Endothelial cell of umbilical vein (primary cell): ENCODE data around the gene YPEL5. TPM values are rescaled to one million over a fixed set of nuclear protein-coding genes. Genes with fewer than 3 reads are reported as not detected.

Source experiments
- BruUV-seq: library from RNA; stranded (reverse); fragments of 400-500 nt; replicated peaks from 2 replicates; lab custom pipeline; 2021; lab: Mats Ljungman, UMichigan
- CTCF ChIA-PET: fragments of 300-600, 350-600 bp; sonication (Branson Sonifier 250); formaldehyde crosslinking; loops from one replicate; lab custom pipeline; 2021; ENCODE audit warnings: antibody characterized with exemption, inconsistent platforms; lab: Charles Lee
- POLR2A ChIA-PET: fragments of 300-600, 350-600 bp; sonication (Branson Sonifier 250); formaldehyde crosslinking; loops from one replicate; lab custom pipeline; 2021; ENCODE audit warnings: antibody characterized with exemption, inconsistent platforms; lab: Charles Lee
- DNase-seq: peaks from one replicate; pipeline ENCODE4 v3.0.0-alpha.2; 2011; ENCODE audit warnings: low read depth, low spot score
- FAIRE-seq: peaks from 2 replicates; lab custom pipeline; 2011; peaks lifted over from hg19 to GRCh38; lab: Jason Lieb, UNC
- H2AFZ ChIP-seq: 2 replicates; pipeline ENCODE4 v1.6.0; 2012; ENCODE audit warnings: low read depth, low read length, control low read depth, inconsistent platforms
- H3K27ac ChIP-seq: 2 replicates; pipeline ENCODE4 v1.5.1; 2011; ENCODE audit warnings: low read depth, mild to moderate bottlenecking, control low read depth, low read length, moderate library complexity; ENCODE audit not compliant: insufficient read depth
- H3K27me3 ChIP-seq, 2 experiments: 2 replicates each; pipeline versions ENCODE4 v1.6.0 to v1.6.1; 2011; ENCODE audit warnings: low read length in 2 of 2, mixed read lengths in 1 of 2; ENCODE audit not compliant: control insufficient read depth in 2 of 2, insufficient read depth in 2 of 2
- H3K36me3 ChIP-seq, 2 experiments: 2 replicates in 1 of 2; 3 replicates in 1 of 2; pipeline ENCODE4 v1.5.1; 2011; ENCODE audit warnings: low read length in 2 of 2, mild to moderate bottlenecking in 1 of 2, moderate library complexity in 1 of 2; ENCODE audit not compliant: control insufficient read depth in 2 of 2, insufficient read depth in 2 of 2; ENCODE audit errors: extremely low read depth in 1 of 2
- H3K4me1 ChIP-seq: 3 replicates; pipeline ENCODE4 v1.5.1; 2011; ENCODE audit warnings: mild to moderate bottlenecking, low read length; ENCODE audit not compliant: control insufficient read depth, insufficient read depth; ENCODE audit errors: extremely low read depth
- H3K4me2 ChIP-seq: 2 replicates; pipeline ENCODE4 v1.6.1; 2011; ENCODE audit warnings: low read length, control low read depth, mixed read lengths; ENCODE audit not compliant: insufficient read depth
- H3K4me3 ChIP-seq, 3 experiments: fragments of 200-600 bp in 1 of 3; sonication (generic), shearing (Covaris generic) in 1 of 3; replicated peaks in 1 of 3; 2 replicates each; pipeline ENCODE4 v1.5.1; 2011 to 2016; ENCODE audit warnings: control low read depth in 3 of 3, low read length in 3 of 3, mild to moderate bottlenecking in 2 of 3, inconsistent platforms in 1 of 3, low read depth in 1 of 3, moderate library complexity in 1 of 3; ENCODE audit not compliant: insufficient read depth in 1 of 3
- H3K79me2 ChIP-seq: 2 replicates; pipeline ENCODE4 v1.6.0; 2012; ENCODE audit warnings: low read length, inconsistent platforms; ENCODE audit not compliant: control insufficient read depth, insufficient read depth
- H3K9ac ChIP-seq: replicated peaks from 2 replicates; pipeline ENCODE3; 2011; ENCODE audit warnings: low read length, control low read depth; ENCODE audit not compliant: insufficient read depth; ENCODE audit errors: extremely low read depth
- H3K9me1 ChIP-seq: replicated peaks from 3 replicates; pipeline ENCODE4 v1.6.0; 2011; ENCODE audit warnings: mild to moderate bottlenecking, low read length; ENCODE audit not compliant: control insufficient read depth, insufficient read depth; ENCODE audit errors: extremely low read depth
- H3K9me3 ChIP-seq: replicated peaks from 2 replicates; pipeline ENCODE4 v1.5.1; 2012; ENCODE audit warnings: low read length, inconsistent platforms; ENCODE audit not compliant: control insufficient read depth, insufficient read depth
- H4K20me1 ChIP-seq: replicated peaks from 2 replicates; pipeline ENCODE3; 2011; ENCODE audit warnings: mild to moderate bottlenecking, low read length; ENCODE audit not compliant: control insufficient read depth, insufficient read depth; ENCODE audit errors: extremely low read depth
- FOS ChIP-seq: IDR thresholded peaks from 2 replicates; pipeline ENCODE4 v1.6.1; 2011; ENCODE audit warnings: mild to moderate bottlenecking, low read length, moderate library complexity, borderline replicate concordance; ENCODE audit not compliant: insufficient read depth
- GATA2 ChIP-seq: IDR thresholded peaks from 2 replicates; pipeline ENCODE4 v1.7.0; 2011; ENCODE audit warnings: low read depth, mild to moderate bottlenecking, moderate library complexity, mixed read lengths, low read length; ENCODE audit not compliant: insufficient read length, insufficient read depth
- JUN ChIP-seq: IDR thresholded peaks from 2 replicates; pipeline ENCODE4 v1.6.1; 2011; ENCODE audit warnings: borderline replicate concordance, low read depth; ENCODE audit not compliant: insufficient read length, insufficient read depth
- MAX ChIP-seq: IDR thresholded peaks from 2 replicates; pipeline ENCODE4 v1.6.1; 2011; ENCODE audit not compliant: insufficient read depth, insufficient read length
- MYC ChIP-seq: IDR thresholded peaks from one replicate; pipeline ENCODE4 v1.6.1; 2011; ENCODE audit warnings: mild to moderate bottlenecking, low read depth, low read length
- POLR2A ChIP-seq: IDR thresholded peaks from 2 replicates; pipeline ENCODE4 v1.6.1; 2012; ENCODE audit warnings: low read depth, mild to moderate bottlenecking, control low read depth, low read length
- dilution Hi-C: fragments of 300-500 bp; cut with MboI; formaldehyde crosslinking; loops from one replicate; pipeline ENCODE4 v1.15.0; 2019; ENCODE audit warnings: low sequenced_read_pairs; ENCODE audit not compliant: extremely low pct_ligation_motif_present
- intact Hi-C: fragments of 100-400 bp; cut with micrococcal nuclease; formaldehyde crosslinking; loops from one replicate; pipeline ENCODE4 v1.10.0; 2022
- polyA plus RNA-seq, 4 experiments: library from polyadenylated mRNA; depleted of rRNA in 3 of 4; stranded (reverse) in 3 of 4; unstranded in 1 of 4; fragments of >200 nt; gene quantifications; 2 replicates each; pipeline versions ENCODE4 v1.2.1 to v1.2.3, GENCODE V29; 2011 to 2012; ENCODE audit warnings: missing spikeins in 1 of 4
- small RNA-seq: library from RNA; depleted of rRNA; stranded (forward); fragments of <200 nt; gene quantifications from one replicate; pipeline ENCODE3, GENCODE V24; 2012; ENCODE audit warnings: low replicate concordance, low read depth; ENCODE audit not compliant: insufficient read depth, insufficient read length
- total RNA-seq: library from RNA; stranded (reverse); gene quantifications from 2 replicates; pipeline ENCODE4 v1.2.3, GENCODE V29; 2021
- TF ChIP-seq, protein P1 (sequence below), 2 donors: IDR thresholded peaks; 1 replicate in 1 of 2; 2 replicates in 1 of 2; pipeline ENCODE4 v1.5.1; 2011; ENCODE audit warnings: low read length in 2 of 2, mild to moderate bottlenecking in 2 of 2, moderate library complexity in 2 of 2, control low read depth in 1 of 2, inconsistent platforms in 1 of 2, low read depth in 1 of 2; ENCODE audit not compliant: insufficient read depth in 1 of 2; ENCODE audit errors: extremely low read depth in 1 of 2

YPEL5 gene
- total and polyA plus RNA-seq, 2 donors (not counting 3 experiments of a cell fraction or from before 2014, with no cell fraction given) = 49.5 to 62.0 TPM

- H3K27me3 ChIP-seq = peaks cover 0 to 2% of the 10 kb centered on the region in 2 experiments
- no peak for DNase-seq
- H4K20me1 ChIP-seq = no peaks in the 10 kb centered on the region
- TF ChIP-seq GATA2 (no peak), FOS (no peak), MAX (no peak), JUN (no peak), MYC (no peak), POLR2A (no peak)
- TF ChIP-seq, protein P1, sequence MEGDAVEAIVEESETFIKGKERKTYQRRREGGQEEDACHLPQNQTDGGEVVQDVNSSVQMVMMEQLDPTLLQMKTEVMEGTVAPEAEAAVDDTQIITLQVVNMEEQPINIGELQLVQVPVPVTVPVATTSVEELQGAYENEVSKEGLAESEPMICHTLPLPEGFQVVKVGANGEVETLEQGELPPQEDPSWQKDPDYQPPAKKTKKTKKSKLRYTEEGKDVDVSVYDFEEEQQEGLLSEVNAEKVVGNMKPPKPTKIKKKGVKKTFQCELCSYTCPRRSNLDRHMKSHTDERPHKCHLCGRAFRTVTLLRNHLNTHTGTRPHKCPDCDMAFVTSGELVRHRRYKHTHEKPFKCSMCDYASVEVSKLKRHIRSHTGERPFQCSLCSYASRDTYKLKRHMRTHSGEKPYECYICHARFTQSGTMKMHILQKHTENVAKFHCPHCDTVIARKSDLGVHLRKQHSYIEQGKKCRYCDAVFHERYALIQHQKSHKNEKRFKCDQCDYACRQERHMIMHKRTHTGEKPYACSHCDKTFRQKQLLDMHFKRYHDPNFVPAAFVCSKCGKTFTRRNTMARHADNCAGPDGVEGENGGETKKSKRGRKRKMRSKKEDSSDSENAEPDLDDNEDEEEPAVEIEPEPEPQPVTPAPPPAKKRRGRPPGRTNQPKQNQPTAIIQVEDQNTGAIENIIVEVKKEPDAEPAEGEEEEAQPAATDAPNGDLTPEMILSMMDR (IDR thresholded peaks at IDR 0.05; ENCODE audit: extremely low read depth in 1 of 2, insufficient read depth in 1 of 2, low read depth in 1 of 2, low read length in 2 of 2) = no peak
- no peaks in the 10 kb centered on the region for H3K36me3 ChIP-seq
- no peaks in the 10 kb centered on the region for H3K9me3 ChIP-seq
- ChIA-PET POLR2A (no interaction called here), CTCF (interaction anchor here (0.5 to 9.8 kb wide), 23 partner anchors 8 to 961 kb away, joined by 3 to 274 read pairs (median 6); partner anchors contain the start of gene LCLAT1)
- BruUV-seq = no TSS peak
- no peaks in the 10 kb centered on the region for H3K9me1 ChIP-seq
- H3K4me1 ChIP-seq = no peaks in the 10 kb centered on the region
- no peak overlapping the region for H3K4me2 ChIP-seq
- dilution Hi-C loops = no loop called here
- H3K27ac ChIP-seq = no peak overlapping the region
- FAIRE-seq = no peak
- H2AFZ ChIP-seq = no peak overlapping the region
- H3K9ac ChIP-seq = no peak overlapping the region
- H3K4me3 ChIP-seq = no peak overlapping the region
- intact Hi-C loops = loop anchor here (5.0 kb wide), 1 partner anchor 653 kb away; no protein-coding TSS in a partner anchor
- H3K79me2 ChIP-seq = no peaks in the 10 kb centered on the region
These were observed 62.4 kb downstream of the YPEL5 start for GRCh38 chr2:30209227-30209626.

Small RNA genes lying within 50 kb of the gene (small RNA-seq; reads per million reads assigned to genes)
- not detected for gene SNORA10B

Other genes starting within 250 kb of the YPEL5 start
- gene ALK, start 225.4 kb upstream of the YPEL5 start, total RNA-seq = not detected in 2 replicates
- gene ALK, start 225.4 kb upstream of the YPEL5 start, polyA plus RNA-seq = not detected in 2 replicates
- gene LBH, start 84.5 kb downstream of the YPEL5 start, total RNA-seq = 2.9 and 5.5 TPM in 2 replicates
- 5.3 and 6.1 TPM in 2 replicates for gene LBH, start 84.5 kb downstream of the YPEL5 start, polyA plus RNA-seq